OCI-LY7 (cell line): ENCODE measurements around the gene RAD51B.

Experiments used
- EZH2phosphoT487 ChIP-seq: fragments of 200-600 bp; sonication (generic); IDR thresholded peaks from 2 replicates; pipeline ENCODE4 v1.6.1; 2018; ENCODE audit warnings: low read depth, borderline replicate concordance, mild to moderate bottlenecking, mixed run types, antibody characterized with exemption, low read length, moderate library complexity, mixed read lengths
- TF ChIP-seq, protein P1 (sequence below): fragments of 200-600 bp; sonication (generic); conservative IDR thresholded peaks from 2 replicates; pipeline ENCODE4 v1.5.1; 2014; ENCODE audit warnings: mild to moderate bottlenecking, antibody characterized with exemption, low read length, moderate library complexity, mixed read lengths

DNA sequence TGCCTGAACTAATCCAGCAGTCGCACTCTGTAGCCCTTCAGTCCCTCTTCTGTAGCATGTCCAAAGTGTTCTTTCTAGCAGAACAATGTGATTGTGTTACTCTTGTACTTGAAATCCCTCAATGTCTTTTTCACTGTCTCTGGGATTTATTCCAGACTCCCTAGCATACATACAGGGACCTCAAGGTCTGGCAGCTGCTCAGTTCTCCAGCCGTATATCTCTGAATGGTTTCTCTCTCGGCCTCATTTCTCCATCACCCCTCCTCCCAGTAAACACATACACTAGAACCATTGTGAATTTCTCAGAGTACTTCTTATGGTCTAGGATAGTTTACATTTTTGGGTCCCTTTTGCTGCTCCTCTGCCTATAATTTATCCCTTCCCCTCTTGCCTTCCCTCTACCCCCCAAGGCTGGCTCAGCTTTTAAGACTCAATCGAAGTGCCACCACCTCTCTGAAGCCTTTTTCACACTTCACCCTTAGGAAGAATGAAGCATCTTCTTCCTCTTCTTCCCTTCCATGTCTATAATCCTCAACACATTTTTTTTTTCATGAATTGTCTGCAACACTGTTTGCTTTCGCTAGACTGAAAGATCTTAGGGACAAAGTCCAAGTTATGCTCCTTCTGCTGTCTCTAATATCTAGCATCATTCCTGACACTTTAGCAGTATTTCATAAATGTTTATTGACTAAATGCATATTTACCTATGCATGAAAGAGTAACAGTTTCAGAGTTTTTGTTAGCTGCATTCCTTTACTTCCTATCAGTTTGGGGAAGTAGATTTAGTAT is 527.2 kb downstream of the RAD51B start:
- TF ChIP-seq, protein P1, sequence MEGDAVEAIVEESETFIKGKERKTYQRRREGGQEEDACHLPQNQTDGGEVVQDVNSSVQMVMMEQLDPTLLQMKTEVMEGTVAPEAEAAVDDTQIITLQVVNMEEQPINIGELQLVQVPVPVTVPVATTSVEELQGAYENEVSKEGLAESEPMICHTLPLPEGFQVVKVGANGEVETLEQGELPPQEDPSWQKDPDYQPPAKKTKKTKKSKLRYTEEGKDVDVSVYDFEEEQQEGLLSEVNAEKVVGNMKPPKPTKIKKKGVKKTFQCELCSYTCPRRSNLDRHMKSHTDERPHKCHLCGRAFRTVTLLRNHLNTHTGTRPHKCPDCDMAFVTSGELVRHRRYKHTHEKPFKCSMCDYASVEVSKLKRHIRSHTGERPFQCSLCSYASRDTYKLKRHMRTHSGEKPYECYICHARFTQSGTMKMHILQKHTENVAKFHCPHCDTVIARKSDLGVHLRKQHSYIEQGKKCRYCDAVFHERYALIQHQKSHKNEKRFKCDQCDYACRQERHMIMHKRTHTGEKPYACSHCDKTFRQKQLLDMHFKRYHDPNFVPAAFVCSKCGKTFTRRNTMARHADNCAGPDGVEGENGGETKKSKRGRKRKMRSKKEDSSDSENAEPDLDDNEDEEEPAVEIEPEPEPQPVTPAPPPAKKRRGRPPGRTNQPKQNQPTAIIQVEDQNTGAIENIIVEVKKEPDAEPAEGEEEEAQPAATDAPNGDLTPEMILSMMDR = no peak
- no peak for TF ChIP-seq EZH2phosphoT487
